Stomach (tissue), 4 donors: ENCODE measurements around the gene NLRX1.

Source experiments
- POLR2A ChIP-seq, 4 donors: fragments of 450-650 bp; IDR thresholded peaks; one replicate each; pipeline ENCODE4 v1.6.1; 2016; ENCODE audit warnings: antibody characterized with exemption in 4 of 4, control low read depth in 2 of 4, mild to moderate bottlenecking in 1 of 4, moderate library complexity in 1 of 4
- TF ChIP-seq, protein P1 (sequence below), 7 experiments: fragments of 450-650 bp in 4 of 7; fragments of 200-600 bp in 3 of 7; sonication (generic) in 3 of 7; IDR thresholded peaks; one replicate each; pipeline ENCODE4 v1.5.1; 2016 to 2019; ENCODE audit warnings: antibody characterized with exemption in 7 of 7, control low read depth in 2 of 7, mild to moderate bottlenecking in 1 of 7

DNA sequence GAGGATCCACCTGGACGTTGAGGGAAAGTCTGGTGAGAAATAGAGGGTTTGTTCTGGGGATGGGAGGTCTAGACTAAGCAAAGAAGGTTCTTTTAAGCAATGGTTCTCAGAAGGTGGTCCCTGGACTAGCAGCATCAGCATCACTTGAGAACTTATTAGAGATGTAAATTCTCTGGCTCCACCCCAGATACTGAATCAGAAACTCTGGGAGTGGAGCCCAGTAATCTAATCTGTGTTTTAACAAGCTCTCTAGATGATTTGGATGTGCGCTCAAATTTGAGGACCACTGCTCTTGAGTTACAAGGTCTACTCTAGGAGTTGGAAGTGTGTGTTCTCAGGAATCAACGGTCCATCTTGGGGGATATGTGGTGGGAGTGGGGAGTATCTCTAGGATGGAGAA lies 23.0 kb upstream of the NLRX1 start:
- TF ChIP-seq, protein P1, sequence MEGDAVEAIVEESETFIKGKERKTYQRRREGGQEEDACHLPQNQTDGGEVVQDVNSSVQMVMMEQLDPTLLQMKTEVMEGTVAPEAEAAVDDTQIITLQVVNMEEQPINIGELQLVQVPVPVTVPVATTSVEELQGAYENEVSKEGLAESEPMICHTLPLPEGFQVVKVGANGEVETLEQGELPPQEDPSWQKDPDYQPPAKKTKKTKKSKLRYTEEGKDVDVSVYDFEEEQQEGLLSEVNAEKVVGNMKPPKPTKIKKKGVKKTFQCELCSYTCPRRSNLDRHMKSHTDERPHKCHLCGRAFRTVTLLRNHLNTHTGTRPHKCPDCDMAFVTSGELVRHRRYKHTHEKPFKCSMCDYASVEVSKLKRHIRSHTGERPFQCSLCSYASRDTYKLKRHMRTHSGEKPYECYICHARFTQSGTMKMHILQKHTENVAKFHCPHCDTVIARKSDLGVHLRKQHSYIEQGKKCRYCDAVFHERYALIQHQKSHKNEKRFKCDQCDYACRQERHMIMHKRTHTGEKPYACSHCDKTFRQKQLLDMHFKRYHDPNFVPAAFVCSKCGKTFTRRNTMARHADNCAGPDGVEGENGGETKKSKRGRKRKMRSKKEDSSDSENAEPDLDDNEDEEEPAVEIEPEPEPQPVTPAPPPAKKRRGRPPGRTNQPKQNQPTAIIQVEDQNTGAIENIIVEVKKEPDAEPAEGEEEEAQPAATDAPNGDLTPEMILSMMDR (IDR thresholded peaks at IDR 0.05) = no peak
- no peak for TF ChIP-seq POLR2A (IDR thresholded peaks at IDR 0.05)
